Rectal smooth muscle tissue (tissue), 1 donor: ENCODE data around the gene SUPV3L1.

Experiments used
- H3K27ac ChIP-seq: one replicate; pipeline ENCODE4 v1.7.0; 2013; ENCODE audit warnings: low read depth, low read length, inconsistent platforms
- H3K27me3 ChIP-seq: one replicate; pipeline ENCODE4 v1.7.0; 2013; ENCODE audit warnings: low read length; ENCODE audit not compliant: control insufficient read depth, insufficient read depth
- H3K36me3 ChIP-seq: one replicate; pipeline ENCODE4 v1.7.0; 2013; ENCODE audit warnings: low read length; ENCODE audit not compliant: control insufficient read depth, insufficient read depth
- H3K4me1 ChIP-seq: one replicate; pipeline ENCODE4 v1.7.0; 2013; ENCODE audit warnings: low read length; ENCODE audit not compliant: control insufficient read depth, insufficient read depth
- H3K4me3 ChIP-seq: one replicate; pipeline ENCODE4 v1.7.0; 2013; ENCODE audit warnings: low read length
- H3K9ac ChIP-seq: one replicate; pipeline ENCODE4 v1.7.0; 2013; ENCODE audit warnings: low read length

The SUPV3L1 gene

GRCh38 chr10:69253171-69253570, 73.1 kb downstream of the SUPV3L1 start:
- no peak overlapping the region for H3K27ac ChIP-seq
- H3K27me3 ChIP-seq = no peaks in the 10 kb centered on the region
- no peak overlapping the region for H3K9ac ChIP-seq
- no peaks in the 10 kb centered on the region for H3K4me1 ChIP-seq
- no peak overlapping the region for H3K4me3 ChIP-seq
- H3K36me3 ChIP-seq = no peaks in the 10 kb centered on the region

DNA sequence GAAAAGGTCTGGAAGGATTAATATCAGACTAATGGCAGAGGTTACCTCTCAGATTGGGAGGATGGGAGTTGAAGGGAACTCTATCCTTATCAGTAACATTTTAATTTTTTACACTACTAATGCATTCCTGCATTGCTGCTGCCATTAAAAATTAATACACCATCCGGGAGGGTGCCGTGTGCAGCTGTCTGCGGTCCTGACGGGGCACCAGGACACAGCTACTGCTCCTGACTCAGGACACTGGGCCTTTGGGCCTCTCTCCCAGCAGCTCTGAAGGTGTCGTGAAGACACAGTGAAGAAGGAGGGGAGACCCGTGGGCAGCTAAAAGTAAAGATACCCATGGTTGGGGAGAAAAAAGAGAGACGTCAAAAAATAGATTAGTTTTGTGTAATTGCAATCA, 74.8 kb downstream of the SUPV3L1 start:
- Histone ChIP-seq H3K4me1 (no peaks in the 10 kb centered on the region), H3K36me3 (no peaks in the 10 kb centered on the region), H3K9ac (no peak overlapping the region), H3K4me3 (no peak overlapping the region), H3K27me3 (no peaks in the 10 kb centered on the region), H3K27ac (no peak overlapping the region)
